ENCODE measurements around the gene HAT1. TPM values are rescaled to one million over a fixed set of nuclear protein-coding genes. Genes with fewer than 3 reads are reported as not detected.

HAT1 gene
- total RNA-seq, 1 donor from 2014 or later = 28.3 TPM

DNA sequence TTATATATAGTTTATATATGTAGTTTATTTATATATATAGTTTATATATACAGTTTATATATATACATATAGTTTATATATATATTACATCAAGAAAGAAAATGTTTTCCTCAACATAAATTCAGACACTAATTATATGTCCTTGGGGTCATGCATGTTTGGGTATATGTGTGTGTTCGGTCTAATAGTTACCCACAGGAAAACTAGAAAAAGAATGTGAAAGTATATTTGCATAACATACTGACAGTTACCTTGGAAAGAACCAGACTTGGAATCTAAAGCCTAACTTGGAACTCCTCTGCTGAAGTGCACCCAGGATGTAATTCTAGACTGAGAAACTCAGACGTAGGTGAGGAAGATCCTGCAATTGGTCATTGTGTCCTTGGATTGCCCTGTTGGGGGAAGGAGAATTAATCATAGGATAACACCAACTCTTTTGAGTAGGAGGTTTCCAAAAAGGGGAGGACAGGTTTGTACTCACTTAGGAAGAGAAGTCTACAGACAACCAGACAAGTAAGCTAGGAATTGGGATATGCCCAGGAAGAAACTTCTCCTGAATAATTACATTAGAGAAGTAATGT lies 19.3 kb upstream of the HAT1 start:
- intact Hi-C loops (cut with DNase I) = no loop called here
- Histone ChIP-seq H3K4me1 (peaks cover 0 to 7% of the 10 kb centered on the region in 2 donors), H3K27ac (no peak overlapping the region), H3K4me3 (no peak overlapping the region), H3K9me3 (no peaks in the 10 kb centered on the region), H3K36me3 (no peaks in the 10 kb centered on the region), H3K27me3 (no peaks in the 10 kb centered on the region)
- TF ChIP-seq, protein P1, sequence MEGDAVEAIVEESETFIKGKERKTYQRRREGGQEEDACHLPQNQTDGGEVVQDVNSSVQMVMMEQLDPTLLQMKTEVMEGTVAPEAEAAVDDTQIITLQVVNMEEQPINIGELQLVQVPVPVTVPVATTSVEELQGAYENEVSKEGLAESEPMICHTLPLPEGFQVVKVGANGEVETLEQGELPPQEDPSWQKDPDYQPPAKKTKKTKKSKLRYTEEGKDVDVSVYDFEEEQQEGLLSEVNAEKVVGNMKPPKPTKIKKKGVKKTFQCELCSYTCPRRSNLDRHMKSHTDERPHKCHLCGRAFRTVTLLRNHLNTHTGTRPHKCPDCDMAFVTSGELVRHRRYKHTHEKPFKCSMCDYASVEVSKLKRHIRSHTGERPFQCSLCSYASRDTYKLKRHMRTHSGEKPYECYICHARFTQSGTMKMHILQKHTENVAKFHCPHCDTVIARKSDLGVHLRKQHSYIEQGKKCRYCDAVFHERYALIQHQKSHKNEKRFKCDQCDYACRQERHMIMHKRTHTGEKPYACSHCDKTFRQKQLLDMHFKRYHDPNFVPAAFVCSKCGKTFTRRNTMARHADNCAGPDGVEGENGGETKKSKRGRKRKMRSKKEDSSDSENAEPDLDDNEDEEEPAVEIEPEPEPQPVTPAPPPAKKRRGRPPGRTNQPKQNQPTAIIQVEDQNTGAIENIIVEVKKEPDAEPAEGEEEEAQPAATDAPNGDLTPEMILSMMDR (IDR thresholded peaks at IDR 0.05) = no peak
- DNase-seq (ENCODE audit: low spot score in 2 of 2) = no peak

DNA sequence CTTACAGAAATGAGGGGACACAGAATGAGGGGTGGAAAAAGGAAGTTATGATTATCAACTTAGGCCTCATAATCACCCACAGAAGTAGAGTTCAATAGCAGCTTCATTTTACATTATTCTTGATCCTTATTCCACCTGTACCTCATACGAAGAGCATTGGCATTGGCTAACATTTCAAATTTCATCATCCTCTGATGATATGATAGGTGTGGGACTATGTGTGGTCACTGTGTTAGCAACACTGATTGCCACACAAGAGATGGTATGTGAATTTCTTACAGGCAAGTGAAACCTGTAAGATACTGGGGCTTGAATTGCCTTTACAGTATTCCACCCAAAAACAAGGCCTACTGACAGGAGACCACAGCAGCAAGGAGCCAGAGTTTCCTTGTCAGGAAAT lies 14.0 kb upstream of the HAT1 start:
- Histone ChIP-seq H3K27me3 (no peaks in the 10 kb centered on the region), H3K36me3 (no peaks in the 10 kb centered on the region), H3K27ac (no peak overlapping the region), H3K9me3 (no peaks in the 10 kb centered on the region), H3K4me3 (no peak overlapping the region), H3K4me1 (no peaks in the 10 kb centered on the region)
- no peak for DNase-seq (ENCODE audit: low spot score in 2 of 2)
- TF ChIP-seq, protein P1 (IDR thresholded peaks at IDR 0.05) = no peak
- intact Hi-C loops (cut with DNase I) = no loop called here

DNA sequence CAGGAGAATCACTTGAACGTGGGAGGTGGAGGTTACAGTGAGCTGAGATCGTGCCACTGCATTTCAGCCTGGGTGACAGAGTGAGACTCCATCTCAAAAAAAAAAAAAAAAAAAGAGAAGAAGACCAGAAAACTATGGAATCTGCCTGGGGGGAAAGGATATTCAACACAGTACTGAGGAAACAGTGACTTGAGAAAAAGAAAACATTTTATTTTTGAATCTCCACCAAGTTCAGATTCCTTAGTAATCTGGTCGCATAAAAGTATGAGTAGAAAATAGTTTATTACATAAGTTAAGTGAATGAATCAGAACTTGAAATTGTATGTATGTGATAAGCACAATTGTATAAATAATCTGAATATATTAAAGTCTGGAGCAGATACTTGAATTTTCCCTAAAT lies 13.0 kb upstream of the HAT1 start:
- Histone ChIP-seq H3K27ac (no peak overlapping the region), H3K4me1 (no peaks in the 10 kb centered on the region), H3K27me3 (no peaks in the 10 kb centered on the region), H3K36me3 (no peaks in the 10 kb centered on the region), H3K9me3 (no peaks in the 10 kb centered on the region), H3K4me3 (no peak overlapping the region)
- TF ChIP-seq, protein P1 (IDR thresholded peaks at IDR 0.05) = no peak
- intact Hi-C loops (cut with DNase I) = no loop called here
- DNase-seq (ENCODE audit: low spot score in 2 of 2) = no peak

DNA sequence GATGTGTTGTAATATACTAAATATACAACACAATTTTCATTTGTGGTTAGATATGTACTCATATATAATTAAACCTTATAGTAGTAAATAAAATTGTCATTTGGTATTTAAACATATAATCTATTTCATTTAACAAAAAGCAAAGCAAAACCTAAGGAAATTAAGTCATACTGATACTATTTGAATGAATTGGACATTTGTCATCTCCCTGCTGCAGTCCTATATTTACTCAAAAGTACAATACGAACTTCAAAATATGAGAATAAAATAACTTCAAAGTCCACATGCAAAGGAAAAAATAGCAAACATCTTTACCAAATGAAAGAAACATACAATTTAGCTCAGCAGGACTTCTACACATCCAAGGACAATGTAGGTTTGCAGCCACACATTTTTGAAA lies 11.8 kb upstream of the HAT1 start:
- Histone ChIP-seq H3K27me3 (no peaks in the 10 kb centered on the region), H3K4me1 (no peaks in the 10 kb centered on the region), H3K9me3 (no peaks in the 10 kb centered on the region), H3K4me3 (no peak overlapping the region), H3K27ac (no peak overlapping the region), H3K36me3 (no peaks in the 10 kb centered on the region)
- TF ChIP-seq, protein P1 (IDR thresholded peaks at IDR 0.05) = no peak
- DNase-seq (ENCODE audit: low spot score in 2 of 2) = no peak
- intact Hi-C loops (cut with DNase I) = no loop called here

DNA sequence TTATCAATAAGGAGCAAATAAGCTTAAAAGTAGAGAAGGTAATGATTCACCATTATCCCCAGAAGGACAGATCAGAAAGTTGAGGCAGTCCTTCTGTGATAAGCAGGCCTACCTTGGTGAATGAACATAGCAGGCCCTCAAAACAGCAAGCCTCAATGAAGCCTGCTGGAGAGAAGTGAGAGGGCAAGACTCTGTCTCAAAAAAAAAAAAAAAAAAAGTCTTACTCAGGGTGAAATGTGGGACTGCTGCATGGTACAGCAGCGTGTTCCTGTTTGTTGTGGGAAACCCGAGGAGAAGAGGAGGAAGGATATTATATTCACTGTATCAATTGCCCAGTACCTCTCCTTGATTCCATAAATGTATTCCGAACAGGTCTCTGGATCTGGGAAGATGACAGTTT lies 8.7 kb upstream of the HAT1 start:
- Histone ChIP-seq H3K4me1 (no peaks in the 10 kb centered on the region), H3K36me3 (no peaks in the 10 kb centered on the region), H3K27ac (no peak overlapping the region), H3K9me3 (no peaks in the 10 kb centered on the region), H3K4me3 (no peak overlapping the region), H3K27me3 (no peaks in the 10 kb centered on the region)
- intact Hi-C loops (cut with DNase I) = no loop called here
- TF ChIP-seq, protein P1 (IDR thresholded peaks at IDR 0.05) = no peak
- DNase-seq (ENCODE audit: low spot score in 2 of 2) = no peak

DNA sequence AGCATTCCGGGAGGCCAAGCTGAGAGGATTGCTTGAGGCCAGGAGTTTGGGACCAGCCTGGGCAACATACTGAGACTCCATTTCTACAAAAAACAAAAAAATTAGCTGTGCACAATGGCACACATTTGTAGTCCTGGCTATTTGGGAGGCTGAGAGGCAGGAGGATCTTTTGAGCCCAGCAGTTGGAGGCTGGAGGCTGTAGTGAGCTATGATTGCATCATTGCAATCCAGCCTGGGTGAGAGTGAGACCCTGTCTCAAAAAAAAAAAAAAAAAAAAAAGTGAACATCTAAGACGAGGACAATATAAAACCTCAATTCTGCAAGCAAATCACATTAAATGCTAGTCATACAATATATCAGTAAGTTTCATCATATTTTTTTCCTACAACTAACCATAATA lies 2.8 kb upstream of the HAT1 start:
- no peak overlapping the region for H3K27ac ChIP-seq
- no peaks in the 10 kb centered on the region for H3K27me3 ChIP-seq
- H3K4me1 ChIP-seq = peaks cover 8 to 14% of the 10 kb centered on the region in 2 donors
- H3K9me3 ChIP-seq = no peaks in the 10 kb centered on the region
- DNase-seq (ENCODE audit: low spot score in 2 of 2) = no peak
- intact Hi-C loops (cut with DNase I) = no loop called here
- H3K36me3 ChIP-seq = no peaks in the 10 kb centered on the region
- TF ChIP-seq, protein P1 (IDR thresholded peaks at IDR 0.05) = no peak
- H3K4me3 ChIP-seq = no peak overlapping the region
